ENCODE results near the gene ALS2CL. TPM values are rescaled to one million over a fixed set of nuclear protein-coding genes. Genes with fewer than 3 reads are reported as not detected.

The ALS2CL gene
- total and polyA plus RNA-seq, 3 experiments from 2014 or later = 0.84 to 1.2 (median 0.96) TPM

DNA sequence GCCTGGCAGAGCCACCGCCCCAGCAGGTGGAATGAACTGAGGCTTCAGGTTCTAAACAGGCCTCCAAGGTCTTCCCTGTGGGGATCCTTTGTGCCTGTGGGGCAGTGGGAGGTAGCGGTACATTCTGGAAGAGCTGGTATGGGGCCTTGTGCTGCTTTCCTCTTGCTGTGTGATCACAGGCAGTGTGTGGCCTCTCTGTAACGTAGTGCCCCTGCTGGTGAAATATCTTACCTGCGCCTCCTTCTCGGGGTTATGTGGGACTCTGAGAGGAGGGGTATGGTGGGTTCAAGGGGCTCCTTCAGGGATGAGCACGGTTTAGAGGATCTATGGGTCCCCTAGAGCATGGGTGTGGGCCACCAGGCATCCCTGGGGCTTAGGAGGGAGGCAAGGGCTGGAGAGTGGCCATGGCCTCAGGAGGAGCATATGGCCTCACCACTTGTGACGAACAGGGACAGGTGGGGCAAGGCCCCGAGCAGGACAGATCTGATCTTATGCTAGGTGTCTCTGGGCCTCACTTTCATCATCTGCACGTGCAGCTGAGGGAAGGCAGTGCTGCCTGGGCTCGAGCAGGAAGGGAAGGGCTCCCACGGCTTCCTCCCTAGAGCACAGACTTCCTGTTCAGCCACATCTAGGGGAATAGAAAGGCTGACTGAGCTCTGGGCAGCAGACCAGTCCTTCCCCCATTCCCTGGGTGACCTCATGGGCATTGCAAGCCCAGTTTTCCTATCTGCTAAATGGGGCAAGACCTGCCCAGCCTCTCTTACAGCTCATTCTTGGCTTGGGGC is 1.9 kb upstream of the ALS2CL start:
- H3K27me3 ChIP-seq (ENCODE audit: insufficient read depth, low read length, poor library complexity, severe bottlenecking) = no peaks in the 10 kb centered on the region
- no peak overlapping the region for H3K27ac ChIP-seq (ENCODE audit: low read depth, low read length)
- peak overlapping the region; percentile 3 for H3K4me3 ChIP-seq (ENCODE audit: low read length)
- peaks cover 53% of the 10 kb centered on the region for H3K4me1 ChIP-seq (ENCODE audit: insufficient read depth, low read length)
- ChIA-PET CTCF (interaction anchor here (0.7 to 1.2 kb wide), 2 partner anchors 10 to 214 kb away, joined by 3 to 4 read pairs; no protein-coding TSS in a partner anchor), POLR2A (no interaction called here)
- H3K9me3 ChIP-seq (ENCODE audit: low read length) = no peaks in the 10 kb centered on the region
- H3K36me3 ChIP-seq (ENCODE audit: insufficient read depth, low read length) = no peaks in the 10 kb centered on the region
- Mint-ChIP-seq H3K4me3 (peak overlapping the region; percentile 51 to 73 (median 61)), H3K4me1 (peaks cover 29 to 58% (median 34%) of the 10 kb centered on the region in 3 donors), H3K27ac (peak overlapping the region in 7 of 8 donors; percentile 35 to 86 (median 72)), H3K9me3 (no peaks in the 10 kb centered on the region), H3K27me3 (peaks cover 0 to 2% of the 10 kb centered on the region in 2 donors), H3K36me3 (no peaks in the 10 kb centered on the region)
- peak in 2 of 5 donors; percentile 23 to 43 for DNase-seq

- Histone ChIP-seq H3K4me3 (ENCODE audit: low read length) (no peak overlapping the region), H3K9me3 (ENCODE audit: low read length) (no peaks in the 10 kb centered on the region), H3K27ac (ENCODE audit: low read depth, low read length) (no peak overlapping the region), H3K27me3 (ENCODE audit: insufficient read depth, low read length, poor library complexity, severe bottlenecking) (no peaks in the 10 kb centered on the region), H3K36me3 (ENCODE audit: insufficient read depth, low read length) (no peaks in the 10 kb centered on the region), H3K4me1 (ENCODE audit: insufficient read depth, low read length) (peaks cover 57% of the 10 kb centered on the region)
- DNase-seq = no peak
- peaks cover 0 to 2% of the 10 kb centered on the region in 2 donors for H3K27me3 Mint-ChIP-seq
- peaks cover 29 to 61% (median 38%) of the 10 kb centered on the region in 3 donors for H3K4me1 Mint-ChIP-seq
- peak overlapping the region in 3 of 7 donors; percentile 63 to 73 (median 71) for H3K4me3 Mint-ChIP-seq
- ChIA-PET POLR2A (no interaction called here), CTCF (no interaction called here)
- no peaks in the 10 kb centered on the region for H3K36me3 Mint-ChIP-seq
- H3K27ac Mint-ChIP-seq = peak overlapping the region in 4 of 8 donors; percentile 23 to 81 (median 62)
- no peaks in the 10 kb centered on the region for H3K9me3 Mint-ChIP-seq
These were observed 1.0 kb upstream of the ALS2CL start for GRCh38 chr3:46694520-46694919.

DNA sequence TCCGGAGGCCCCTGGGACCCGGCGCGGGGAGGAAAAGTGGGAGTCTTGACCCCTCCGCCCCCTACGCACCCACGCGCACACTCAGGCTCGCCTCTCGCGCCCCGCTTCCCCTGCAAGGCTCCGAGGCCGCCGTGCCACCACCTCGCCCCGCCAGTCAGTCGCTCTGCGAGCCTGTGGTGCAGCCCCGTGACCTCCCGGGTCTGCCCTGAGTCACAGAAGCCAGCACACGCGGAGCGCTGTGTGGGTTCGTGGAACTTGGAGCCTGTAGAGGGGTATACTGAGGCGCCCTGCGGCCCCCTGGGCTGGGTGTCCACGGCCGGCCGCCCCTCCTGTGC is 380 bp upstream of the ALS2CL start:
- Mint-ChIP-seq H3K27ac (no peak overlapping the region), H3K9me3 (no peaks in the 10 kb centered on the region), H3K27me3 (peaks cover 0 to 2% of the 10 kb centered on the region in 2 donors), H3K4me3 (peak overlapping the region in 5 of 7 donors; percentile 35 to 85 (median 80)), H3K36me3 (no peaks in the 10 kb centered on the region), H3K4me1 (peaks cover 29 to 61% (median 38%) of the 10 kb centered on the region in 3 donors)
- Histone ChIP-seq H3K27me3 (ENCODE audit: insufficient read depth, low read length, poor library complexity, severe bottlenecking) (no peaks in the 10 kb centered on the region), H3K4me3 (ENCODE audit: low read length) (peak overlapping the region; percentile 25), H3K36me3 (ENCODE audit: insufficient read depth, low read length) (no peaks in the 10 kb centered on the region), H3K27ac (ENCODE audit: low read depth, low read length) (no peak overlapping the region), H3K9me3 (ENCODE audit: low read length) (no peaks in the 10 kb centered on the region), H3K4me1 (ENCODE audit: insufficient read depth, low read length) (peaks cover 57% of the 10 kb centered on the region)
- ChIA-PET CTCF (no interaction called here), POLR2A (interaction anchor here (0.9 kb wide), 1 partner anchor 327 kb away, joined by 3 read pairs; no protein-coding TSS in a partner anchor)
- peak in 1 of 5 donors; percentile 39 for DNase-seq

GRCh38 chr3:46692566-46692990 is 901 bp downstream of the ALS2CL start:
- no peaks in the 10 kb centered on the region for H3K27me3 ChIP-seq (ENCODE audit: insufficient read depth, low read length, poor library complexity, severe bottlenecking)
- H3K27me3 Mint-ChIP-seq = peaks cover 0 to 4% of the 10 kb centered on the region in 2 donors
- H3K4me3 ChIP-seq (ENCODE audit: low read length) = peak overlapping the region; percentile 81
- no peak overlapping the region for H3K27ac ChIP-seq (ENCODE audit: low read depth, low read length)
- CTCF ChIA-PET = no interaction called here
- H3K9me3 Mint-ChIP-seq = no peaks in the 10 kb centered on the region
- no peaks in the 10 kb centered on the region for H3K36me3 ChIP-seq (ENCODE audit: insufficient read depth, low read length)
- no peak for DNase-seq
- POLR2A ChIA-PET = interaction anchor here (0.6 kb wide), 1 partner anchor 632 kb away, joined by 3 read pairs; no protein-coding TSS in a partner anchor
- peak overlapping the region in 5 of 8 donors; percentile 46 to 91 (median 68) for H3K27ac Mint-ChIP-seq
- peak overlapping the region; percentile 47 to 91 (median 85) for H3K4me3 Mint-ChIP-seq
- H3K4me1 ChIP-seq (ENCODE audit: insufficient read depth, low read length) = peaks cover 57% of the 10 kb centered on the region
- H3K9me3 ChIP-seq (ENCODE audit: low read length) = no peaks in the 10 kb centered on the region
- H3K4me1 Mint-ChIP-seq = peaks cover 29 to 61% (median 38%) of the 10 kb centered on the region in 3 donors
- no peaks in the 10 kb centered on the region for H3K36me3 Mint-ChIP-seq

GRCh38 chr3:46690798-46691197 is 2.7 kb downstream of the ALS2CL start:
- Histone ChIP-seq H3K4me1 (ENCODE audit: insufficient read depth, low read length) (peaks cover 50% of the 10 kb centered on the region), H3K27me3 (ENCODE audit: insufficient read depth, low read length, poor library complexity, severe bottlenecking) (no peaks in the 10 kb centered on the region), H3K4me3 (ENCODE audit: low read length) (no peak overlapping the region), H3K9me3 (ENCODE audit: low read length) (no peaks in the 10 kb centered on the region), H3K27ac (ENCODE audit: low read depth, low read length) (no peak overlapping the region), H3K36me3 (ENCODE audit: insufficient read depth, low read length) (no peaks in the 10 kb centered on the region)
- no peaks in the 10 kb centered on the region for H3K9me3 Mint-ChIP-seq
- no peaks in the 10 kb centered on the region for H3K36me3 Mint-ChIP-seq
- POLR2A ChIA-PET = no interaction called here
- no peak overlapping the region for H3K27ac Mint-ChIP-seq
- CTCF ChIA-PET = no interaction called here
- no peak for DNase-seq
- peak overlapping the region in 1 of 7 donors; percentile 39 for H3K4me3 Mint-ChIP-seq
- H3K4me1 Mint-ChIP-seq = peaks cover 23 to 53% (median 34%) of the 10 kb centered on the region in 3 donors
- peaks cover 0 to 4% of the 10 kb centered on the region in 2 donors for H3K27me3 Mint-ChIP-seq

- no peak overlapping the region for H3K27ac Mint-ChIP-seq
- peaks cover under 1 to 4% (median 4%) of the 10 kb centered on the region in 3 donors for H3K4me1 Mint-ChIP-seq
- Histone ChIP-seq H3K4me3 (ENCODE audit: low read length) (no peak overlapping the region), H3K4me1 (ENCODE audit: insufficient read depth, low read length) (peaks cover 5% of the 10 kb centered on the region), H3K9me3 (ENCODE audit: low read length) (no peaks in the 10 kb centered on the region), H3K36me3 (ENCODE audit: insufficient read depth, low read length) (no peaks in the 10 kb centered on the region), H3K27me3 (ENCODE audit: insufficient read depth, low read length, poor library complexity, severe bottlenecking) (no peaks in the 10 kb centered on the region), H3K27ac (ENCODE audit: low read depth, low read length) (no peak overlapping the region)
- DNase-seq = no peak
- POLR2A ChIA-PET = no interaction called here
- CTCF ChIA-PET = no interaction called here
- H3K36me3 Mint-ChIP-seq = peaks cover 0 to 1% (median 0%) of the 10 kb centered on the region in 3 donors
- H3K27me3 Mint-ChIP-seq = peaks cover 0 to 2% of the 10 kb centered on the region in 2 donors
- peak overlapping the region in 1 of 7 donors; percentile 15 for H3K4me3 Mint-ChIP-seq
- H3K9me3 Mint-ChIP-seq = no peaks in the 10 kb centered on the region
These were observed 8.0 kb downstream of the ALS2CL start for GRCh38 chr3:46685446-46685845.

DNA sequence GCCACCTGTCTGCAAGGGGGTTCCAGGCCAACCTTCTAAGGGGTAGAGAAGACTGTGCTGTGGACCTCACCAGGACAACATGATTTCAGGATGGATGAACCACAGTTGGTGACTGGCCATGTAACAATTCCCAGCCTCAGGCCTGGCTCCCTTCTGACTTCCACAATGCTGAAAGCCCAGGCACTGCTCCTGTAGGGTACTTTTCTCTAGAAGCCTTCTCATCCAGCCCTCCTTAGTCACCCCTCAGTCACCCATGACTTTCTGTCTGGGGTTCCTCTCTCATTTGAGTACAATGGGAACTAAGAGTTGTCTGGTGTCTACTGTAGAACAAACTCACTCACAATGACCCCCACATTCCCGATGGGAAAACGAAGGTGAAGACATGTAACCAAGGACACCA is 8.6 kb downstream of the ALS2CL start:
- no peak for DNase-seq
- ChIA-PET CTCF (no interaction called here), POLR2A (no interaction called here)
- Mint-ChIP-seq H3K27ac (peak overlapping the region in 2 of 8 donors; percentile 9 to 50), H3K4me3 (no peak overlapping the region), H3K9me3 (no peaks in the 10 kb centered on the region), H3K27me3 (peaks cover 0 to 2% of the 10 kb centered on the region in 2 donors), H3K4me1 (peaks cover 0 to 1% (median 1%) of the 10 kb centered on the region in 3 donors), H3K36me3 (peaks cover 0 to 1% (median 0%) of the 10 kb centered on the region in 3 donors)
- H3K9me3 ChIP-seq (ENCODE audit: low read length) = no peaks in the 10 kb centered on the region
- no peak overlapping the region for H3K4me3 ChIP-seq (ENCODE audit: low read length)
- no peaks in the 10 kb centered on the region for H3K4me1 ChIP-seq (ENCODE audit: insufficient read depth, low read length)
- H3K27ac ChIP-seq (ENCODE audit: low read depth, low read length) = no peak overlapping the region
- no peaks in the 10 kb centered on the region for H3K27me3 ChIP-seq (ENCODE audit: insufficient read depth, low read length, poor library complexity, severe bottlenecking)
- no peaks in the 10 kb centered on the region for H3K36me3 ChIP-seq (ENCODE audit: insufficient read depth, low read length)

GRCh38 chr3:46682974-46683373 is 10.5 kb downstream of the ALS2CL start:
- H3K27me3 ChIP-seq (ENCODE audit: insufficient read depth, low read length, poor library complexity, severe bottlenecking) = no peaks in the 10 kb centered on the region
- no peak overlapping the region for H3K27ac Mint-ChIP-seq
- H3K27me3 Mint-ChIP-seq = no peaks in the 10 kb centered on the region
- no peak overlapping the region for H3K27ac ChIP-seq (ENCODE audit: low read depth, low read length)
- no peaks in the 10 kb centered on the region for H3K9me3 Mint-ChIP-seq
- no peak overlapping the region for H3K4me3 ChIP-seq (ENCODE audit: low read length)
- H3K36me3 Mint-ChIP-seq = peaks cover 0 to 3% (median 1%) of the 10 kb centered on the region in 3 donors
- DNase-seq = no peak
- ChIA-PET CTCF (no interaction called here), POLR2A (no interaction called here)
- no peaks in the 10 kb centered on the region for H3K9me3 ChIP-seq (ENCODE audit: low read length)
- H3K4me3 Mint-ChIP-seq = no peak overlapping the region
- H3K4me1 Mint-ChIP-seq = no peaks in the 10 kb centered on the region
- no peaks in the 10 kb centered on the region for H3K4me1 ChIP-seq (ENCODE audit: insufficient read depth, low read length)
- no peaks in the 10 kb centered on the region for H3K36me3 ChIP-seq (ENCODE audit: insufficient read depth, low read length)
